HCT116 (cell line): ENCODE data around the gene RPS6KA2. TPM values are rescaled to one million over a fixed set of nuclear protein-coding genes. Genes with fewer than 3 reads are reported as not detected.

Experiments used
- ATAC-seq: fragments of 200-7000 bp; cut with Tn5 transposase; 2 replicates; pipeline ENCODE4 v1.9.1; 2020; ENCODE audit warnings: mild to moderate bottlenecking, moderate library complexity
- BruUV-seq: library from RNA; stranded (reverse); fragments of 400-500 nt; replicated peaks from 2 replicates; lab custom pipeline; 2021; lab: Mats Ljungman, UMichigan
- CTCF ChIA-PET: fragments of 300-600 bp; sonication (Branson Sonifier 250); formaldehyde crosslinking; loops from one replicate; lab custom pipeline; 2021; ENCODE audit warnings: antibody characterized with exemption; lab: Charles Lee
- POLR2A ChIA-PET: fragments of 300-600, 350-600 bp; sonication (Branson Sonifier 250); formaldehyde crosslinking; loops from one replicate; lab custom pipeline; 2021; ENCODE audit warnings: antibody characterized with exemption; lab: Charles Lee
- RAD21 ChIA-PET, 2 experiments: fragments of 300-600 bp; sonication (Branson Sonifier 250); formaldehyde crosslinking; loops; one replicate each; lab custom pipeline; 2023; ENCODE audit warnings: low total read pairs in 2 of 2; ENCODE audit not compliant: uncharacterized antibody in 2 of 2, unreplicated experiment in 2 of 2, low non-redundant PET in 1 of 2; lab: Charles Lee
- DNase-seq: peaks from one replicate; pipeline ENCODE4 v3.0.0-alpha.2; 2010; ENCODE audit warnings: low read depth, low spot score
- H2AFZ ChIP-seq: fragments of 200-600 bp; shearing (Covaris generic), sonication (generic); 2 replicates; pipeline ENCODE4 v1.6.1; 2017; ENCODE audit warnings: low read depth, mixed run types, mixed read lengths, antibody characterized with exemption, low read length; ENCODE audit not compliant: poor library complexity, severe bottlenecking
- H3K27ac ChIP-seq: 2 replicates; pipeline ENCODE4 v1.5.1; 2012; ENCODE audit warnings: low read depth, low read length
- H3K27me3 ChIP-seq: fragments of 200-600 bp; sonication (generic); 2 replicates; pipeline ENCODE4 v1.6.1; 2016; ENCODE audit warnings: mixed run types, low read length, mixed read lengths; ENCODE audit not compliant: insufficient read depth
- H3K36me3 ChIP-seq, 2 experiments: fragments of 200-500 bp in 1 of 2; fragments of 200-600 bp in 1 of 2; sonication (Bioruptor generic) in 1 of 2; sonication (generic) in 1 of 2; 2 replicates each; pipeline versions ENCODE4 v1.5.1 to v1.6.1; 2014 to 2016; ENCODE audit warnings: low read length in 2 of 2, inconsistent platforms in 1 of 2, mixed read lengths in 1 of 2, mixed run types in 1 of 2; ENCODE audit not compliant: insufficient read depth in 2 of 2, control insufficient read depth in 1 of 2
- H3K4me1 ChIP-seq, 2 experiments: fragments of 200-600 bp in 1 of 2; sonication (generic) in 1 of 2; 2 replicates each; pipeline versions ENCODE4 v1.5.1 to v1.6.1; 2012 to 2017; ENCODE audit warnings: low read length in 2 of 2, inconsistent platforms in 1 of 2, mild to moderate bottlenecking in 1 of 2, mixed read lengths in 1 of 2, mixed run types in 1 of 2, moderate library complexity in 1 of 2; ENCODE audit not compliant: insufficient read depth in 2 of 2, control insufficient read depth in 1 of 2
- H3K4me2 ChIP-seq: fragments of 200-600 bp; sonication (generic); 2 replicates; pipeline ENCODE4 v1.6.1; 2017; ENCODE audit warnings: mixed run types, low read length, mixed read lengths
- H3K4me3 ChIP-seq, 2 experiments: fragments of 200-600 bp in 1 of 2; sonication (generic) in 1 of 2; replicated peaks in 1 of 2; 2 replicates each; pipeline ENCODE4 v1.5.1; 2011 to 2016; ENCODE audit warnings: low read length in 2 of 2, control low read depth in 1 of 2, low read depth in 1 of 2, mild to moderate bottlenecking in 1 of 2, mixed read lengths in 1 of 2, mixed run types in 1 of 2
- H3K79me2 ChIP-seq: fragments of 200-600 bp; sonication (generic); 2 replicates; pipeline ENCODE4 v1.6.1; 2017; ENCODE audit warnings: mild to moderate bottlenecking, mixed run types, low read length, moderate library complexity, mixed read lengths; ENCODE audit not compliant: insufficient read depth
- H3K9ac ChIP-seq: fragments of 200-600 bp; sonication (generic); 2 replicates; pipeline ENCODE4 v1.6.1; 2016; ENCODE audit warnings: low read length, mixed read lengths
- H3K9me2 ChIP-seq: fragments of 200-600 bp; sonication (generic), shearing (Covaris generic); 2 replicates; pipeline ENCODE4 v1.6.1; 2017; ENCODE audit warnings: mixed run types, mild to moderate bottlenecking, moderate library complexity; ENCODE audit not compliant: insufficient read depth
- H3K9me3 ChIP-seq, 2 experiments: fragments of 200-500 bp in 1 of 2; fragments of 200-600 bp in 1 of 2; sonication (Bioruptor generic) in 1 of 2; sonication (generic) in 1 of 2; 2 replicates each; pipeline ENCODE4 v1.6.1; 2014 to 2017; ENCODE audit warnings: low read length in 2 of 2, mixed read lengths in 2 of 2, inconsistent platforms in 1 of 2, low read depth in 1 of 2, mild to moderate bottlenecking in 1 of 2, mixed run types in 1 of 2, moderate library complexity in 1 of 2; ENCODE audit not compliant: control insufficient read depth in 1 of 2, insufficient read depth in 1 of 2
- H4K20me1 ChIP-seq: fragments of 200-600 bp; sonication (generic), shearing (Covaris generic); 2 replicates; pipeline ENCODE4 v1.6.1; 2017; ENCODE audit warnings: mixed run types, mild to moderate bottlenecking, moderate library complexity; ENCODE audit not compliant: insufficient read depth
- CBX3 ChIP-seq: IDR thresholded peaks from 2 replicates; pipeline ENCODE4 v1.6.1; 2012; ENCODE audit warnings: low read depth
- CEBPB ChIP-seq: IDR thresholded peaks from 2 replicates; pipeline ENCODE4 v1.6.1; 2012; ENCODE audit warnings: low read depth
- JUND ChIP-seq: IDR thresholded peaks from 2 replicates; pipeline ENCODE4 v1.6.1; 2012
- POLR2A ChIP-seq: IDR thresholded peaks from 2 replicates; pipeline ENCODE4 v1.7.0; 2011; ENCODE audit warnings: borderline replicate concordance; ENCODE audit not compliant: insufficient read depth, insufficient read length; ENCODE audit errors: extremely low read depth
- RAD21 ChIP-seq: IDR thresholded peaks from 2 replicates; pipeline ENCODE4 v1.6.1; 2012; ENCODE audit warnings: low read depth, mild to moderate bottlenecking
- SIN3A ChIP-seq: IDR thresholded peaks from 2 replicates; pipeline ENCODE4 v1.6.1; 2012; ENCODE audit warnings: low read depth
- TCF7L2 ChIP-seq: IDR thresholded peaks from 2 replicates; pipeline ENCODE4 v1.7.0; 2011; ENCODE audit warnings: borderline replicate concordance, inconsistent platforms; ENCODE audit not compliant: insufficient read depth, insufficient read length; ENCODE audit errors: extremely low read depth
- ZFX ChIP-seq: fragments of 450-650 bp; IDR thresholded peaks from 2 replicates; pipeline ENCODE4 v1.6.1; 2017
- intact Hi-C: fragments of 100-400 bp; cut with micrococcal nuclease; formaldehyde crosslinking; loops from 2 replicates; pipeline ENCODE4 v1.10.0; 2022
- total RNA-seq: library from RNA; stranded (reverse); gene quantifications from one replicate; pipeline ENCODE4 v1.2.1, GENCODE V29; 2021; ENCODE audit not compliant: unreplicated experiment
- TF ChIP-seq, protein P1 (sequence below): IDR thresholded peaks from 2 replicates; pipeline ENCODE4 v1.6.1; 2011; ENCODE audit warnings: mild to moderate bottlenecking, low read length, moderate library complexity; ENCODE audit not compliant: insufficient replicate concordance; ENCODE audit errors: extremely low read depth
- TF ChIP-seq, protein P2 (sequence below): IDR thresholded peaks from 2 replicates; pipeline ENCODE4 v1.6.1; 2012
- TF ChIP-seq, protein P3 (sequence below), 3 experiments: fragments of 200-600 bp in 1 of 3; sonication (generic) in 1 of 3; IDR thresholded peaks in 2 of 3; conservative IDR thresholded peaks in 1 of 3; 2 replicates each; pipeline ENCODE4 v1.5.1; 2012 to 2017; ENCODE audit warnings: low read depth in 2 of 3, low read length in 2 of 3, antibody characterized with exemption in 1 of 3, borderline replicate concordance in 1 of 3, control low read depth in 1 of 3, mild to moderate bottlenecking in 1 of 3, mixed read lengths in 1 of 3, mixed run types in 1 of 3, moderate library complexity in 1 of 3; ENCODE audit not compliant: insufficient read depth in 1 of 3

RPS6KA2 gene
- total RNA-seq, 1 experiment from 2014 or later, result 8.5 TPM

- Histone ChIP-seq H3K4me1 (peaks cover 0 to 3% of the 10 kb centered on the region in 2 experiments; a peak in 1 of 4 replicates), H4K20me1 (no peaks in the 10 kb centered on the region)
- DNase-seq, result no peak
- RAD21 ChIA-PET, result no interaction called here
- TF ChIP-seq SIN3A, result no peak
- TF ChIP-seq RAD21, result no peak
- no peak for TF ChIP-seq CEBPB
- no peak for TF ChIP-seq TCF7L2
- TF ChIP-seq JUND, result no peak
- no peak for TF ChIP-seq POLR2A
- TF ChIP-seq, protein P1, sequence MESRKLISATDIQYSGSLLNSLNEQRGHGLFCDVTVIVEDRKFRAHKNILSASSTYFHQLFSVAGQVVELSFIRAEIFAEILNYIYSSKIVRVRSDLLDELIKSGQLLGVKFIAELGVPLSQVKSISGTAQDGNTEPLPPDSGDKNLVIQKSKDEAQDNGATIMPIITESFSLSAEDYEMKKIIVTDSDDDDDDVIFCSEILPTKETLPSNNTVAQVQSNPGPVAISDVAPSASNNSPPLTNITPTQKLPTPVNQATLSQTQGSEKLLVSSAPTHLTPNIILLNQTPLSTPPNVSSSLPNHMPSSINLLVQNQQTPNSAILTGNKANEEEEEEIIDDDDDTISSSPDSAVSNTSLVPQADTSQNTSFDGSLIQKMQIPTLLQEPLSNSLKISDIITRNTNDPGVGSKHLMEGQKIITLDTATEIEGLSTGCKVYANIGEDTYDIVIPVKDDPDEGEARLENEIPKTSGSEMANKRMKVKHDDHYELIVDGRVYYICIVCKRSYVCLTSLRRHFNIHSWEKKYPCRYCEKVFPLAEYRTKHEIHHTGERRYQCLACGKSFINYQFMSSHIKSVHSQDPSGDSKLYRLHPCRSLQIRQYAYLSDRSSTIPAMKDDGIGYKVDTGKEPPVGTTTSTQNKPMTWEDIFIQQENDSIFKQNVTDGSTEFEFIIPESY, result no peak
- TF ChIP-seq, all 23 proteins: peak for 0
- Histone ChIP-seq H3K4me2 (no peak overlapping the region), H3K9ac (no peak overlapping the region), H3K79me2 (no peaks in the 10 kb centered on the region), H3K4me3 (no peak overlapping the region), H3K9me2 (no peaks in the 10 kb centered on the region), H2AFZ (no peak overlapping the region), H3K27me3 (no peaks in the 10 kb centered on the region), H3K27ac (no peak overlapping the region), H3K9me3 (no peaks in the 10 kb centered on the region), H3K36me3 (no peaks in the 10 kb centered on the region)
- BruUV-seq, result no TSS peak
- ATAC-seq, result no peak
- ChIA-PET POLR2A (no interaction called here), CTCF (no interaction called here)
- intact Hi-C loops, result no loop called here
Observed at GRCh38 chr6:166610069-166610468, 17.0 kb downstream of the RPS6KA2 start.

GRCh38 chr6:166608774-166609173 is 18.3 kb downstream of the RPS6KA2 start:
- H3K9me3 ChIP-seq, result no peaks in the 10 kb centered on the region
- no TSS peak for BruUV-seq
- no peak for ATAC-seq
- H2AFZ ChIP-seq, result no peak overlapping the region
- H3K9me2 ChIP-seq, result no peaks in the 10 kb centered on the region
- no peak overlapping the region for H3K9ac ChIP-seq
- ChIA-PET POLR2A (no interaction called here), CTCF (no interaction called here), RAD21 (no interaction called here)
- no peaks in the 10 kb centered on the region; a peak in 1 of 4 replicates for H3K4me1 ChIP-seq
- no peaks in the 10 kb centered on the region for H3K79me2 ChIP-seq
- no peak for DNase-seq
- H3K4me2 ChIP-seq, result no peak overlapping the region
- TF ChIP-seq CBX3 (no peak), ZFX (no peak), CEBPB (no peak), RAD21 (no peak)
- TF ChIP-seq, protein P2, sequence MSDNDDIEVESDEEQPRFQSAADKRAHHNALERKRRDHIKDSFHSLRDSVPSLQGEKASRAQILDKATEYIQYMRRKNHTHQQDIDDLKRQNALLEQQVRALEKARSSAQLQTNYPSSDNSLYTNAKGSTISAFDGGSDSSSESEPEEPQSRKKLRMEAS, result no peak
- TF ChIP-seq, protein P3, sequence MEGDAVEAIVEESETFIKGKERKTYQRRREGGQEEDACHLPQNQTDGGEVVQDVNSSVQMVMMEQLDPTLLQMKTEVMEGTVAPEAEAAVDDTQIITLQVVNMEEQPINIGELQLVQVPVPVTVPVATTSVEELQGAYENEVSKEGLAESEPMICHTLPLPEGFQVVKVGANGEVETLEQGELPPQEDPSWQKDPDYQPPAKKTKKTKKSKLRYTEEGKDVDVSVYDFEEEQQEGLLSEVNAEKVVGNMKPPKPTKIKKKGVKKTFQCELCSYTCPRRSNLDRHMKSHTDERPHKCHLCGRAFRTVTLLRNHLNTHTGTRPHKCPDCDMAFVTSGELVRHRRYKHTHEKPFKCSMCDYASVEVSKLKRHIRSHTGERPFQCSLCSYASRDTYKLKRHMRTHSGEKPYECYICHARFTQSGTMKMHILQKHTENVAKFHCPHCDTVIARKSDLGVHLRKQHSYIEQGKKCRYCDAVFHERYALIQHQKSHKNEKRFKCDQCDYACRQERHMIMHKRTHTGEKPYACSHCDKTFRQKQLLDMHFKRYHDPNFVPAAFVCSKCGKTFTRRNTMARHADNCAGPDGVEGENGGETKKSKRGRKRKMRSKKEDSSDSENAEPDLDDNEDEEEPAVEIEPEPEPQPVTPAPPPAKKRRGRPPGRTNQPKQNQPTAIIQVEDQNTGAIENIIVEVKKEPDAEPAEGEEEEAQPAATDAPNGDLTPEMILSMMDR (IDR thresholded peaks at IDR 0.05 in 2 of 3, conservative IDR thresholded peaks at IDR 0.05 in 1 of 3; ENCODE audit: borderline replicate concordance in 1 of 3, insufficient read depth in 1 of 3, low read depth in 2 of 3, low read length in 2 of 3), result no peak
- H3K4me3 ChIP-seq, result no peak overlapping the region
- no peaks in the 10 kb centered on the region for H4K20me1 ChIP-seq
- no peak overlapping the region for H3K27ac ChIP-seq
- H3K36me3 ChIP-seq, result no peaks in the 10 kb centered on the region
- H3K27me3 ChIP-seq, result no peaks in the 10 kb centered on the region
- intact Hi-C loops, result no loop called here
